ENCODE data around the gene POU2F2. TPM values are rescaled to one million over a fixed set of nuclear protein-coding genes. Genes with fewer than 3 reads are reported as not detected.

Gene POU2F2
- total RNA-seq, 1 experiment from 2014 or later: 0.89 TPM

DNA sequence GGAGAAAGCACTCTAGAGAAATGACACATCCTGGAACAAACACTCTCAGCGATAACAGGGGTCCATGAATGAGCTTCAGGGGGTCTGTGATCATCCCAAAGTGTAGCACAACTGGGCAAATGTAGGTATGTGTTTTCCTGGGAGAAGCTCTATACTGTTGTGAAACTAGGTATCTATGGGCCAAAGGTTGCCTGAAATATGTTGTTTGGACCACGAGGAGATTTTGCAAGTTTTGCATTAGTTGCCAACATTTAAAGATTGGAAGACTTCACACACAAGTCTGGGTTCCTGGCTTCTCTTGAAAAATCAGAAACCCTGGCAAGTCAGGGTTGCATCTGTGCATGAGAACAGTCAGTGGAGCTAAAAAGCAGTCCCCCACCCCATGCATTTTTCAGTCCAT is 26.7 kb upstream of the POU2F2 start:
- BruUV-seq (replicated peaks): no TSS peak
- Histone ChIP-seq H2AFZ (ENCODE audit: low read depth, low read length, poor library complexity, severe bottlenecking) (no peak overlapping the region), H3K9ac (ENCODE audit: low read length) (no peak overlapping the region), H3K36me3 (ENCODE audit: control insufficient read depth in 1 of 2, insufficient read depth in 2 of 2, low read length in 2 of 2) (no peaks in the 10 kb centered on the region), H3K27ac (ENCODE audit: low read depth, low read length) (no peak overlapping the region), H4K20me1 (ENCODE audit: insufficient read depth) (no peaks in the 10 kb centered on the region), H3K9me3 (ENCODE audit: control insufficient read depth in 1 of 2, insufficient read depth in 1 of 2, low read depth in 1 of 2, low read length in 2 of 2) (no peaks in the 10 kb centered on the region), H3K4me3 (replicated peaks in 1 of 2; ENCODE audit: low read depth in 1 of 2, low read length in 2 of 2) (no peak overlapping the region), H3K4me1 (ENCODE audit: control insufficient read depth in 1 of 2, insufficient read depth in 2 of 2, low read length in 2 of 2) (no peaks in the 10 kb centered on the region), H3K79me2 (ENCODE audit: insufficient read depth, low read length) (no peaks in the 10 kb centered on the region), H3K9me2 (ENCODE audit: insufficient read depth) (no peaks in the 10 kb centered on the region), H3K27me3 (ENCODE audit: insufficient read depth, low read length) (peaks cover 40% of the 10 kb centered on the region), H3K4me2 (ENCODE audit: low read length) (no peak overlapping the region)
- DNase-seq (ENCODE audit: low read depth, low spot score) (no peak), ATAC-seq (no peak)
- ChIA-PET CTCF (no interaction called here), RAD21 (ENCODE audit: low non-redundant PET in 1 of 2, low total read pairs in 2 of 2, uncharacterized antibody in 2 of 2, unreplicated experiment in 2 of 2) (no interaction called here), POLR2A (no interaction called here)
- intact Hi-C loops (cut with micrococcal nuclease): no loop called here
- TF ChIP-seq FOSL1 (IDR thresholded peaks at IDR 0.05; ENCODE audit: low read depth): no peak
- TF ChIP-seq, protein P1, sequence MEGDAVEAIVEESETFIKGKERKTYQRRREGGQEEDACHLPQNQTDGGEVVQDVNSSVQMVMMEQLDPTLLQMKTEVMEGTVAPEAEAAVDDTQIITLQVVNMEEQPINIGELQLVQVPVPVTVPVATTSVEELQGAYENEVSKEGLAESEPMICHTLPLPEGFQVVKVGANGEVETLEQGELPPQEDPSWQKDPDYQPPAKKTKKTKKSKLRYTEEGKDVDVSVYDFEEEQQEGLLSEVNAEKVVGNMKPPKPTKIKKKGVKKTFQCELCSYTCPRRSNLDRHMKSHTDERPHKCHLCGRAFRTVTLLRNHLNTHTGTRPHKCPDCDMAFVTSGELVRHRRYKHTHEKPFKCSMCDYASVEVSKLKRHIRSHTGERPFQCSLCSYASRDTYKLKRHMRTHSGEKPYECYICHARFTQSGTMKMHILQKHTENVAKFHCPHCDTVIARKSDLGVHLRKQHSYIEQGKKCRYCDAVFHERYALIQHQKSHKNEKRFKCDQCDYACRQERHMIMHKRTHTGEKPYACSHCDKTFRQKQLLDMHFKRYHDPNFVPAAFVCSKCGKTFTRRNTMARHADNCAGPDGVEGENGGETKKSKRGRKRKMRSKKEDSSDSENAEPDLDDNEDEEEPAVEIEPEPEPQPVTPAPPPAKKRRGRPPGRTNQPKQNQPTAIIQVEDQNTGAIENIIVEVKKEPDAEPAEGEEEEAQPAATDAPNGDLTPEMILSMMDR (IDR thresholded peaks at IDR 0.05 in 2 of 3, conservative IDR thresholded peaks at IDR 0.05 in 1 of 3; ENCODE audit: borderline replicate concordance in 1 of 3, insufficient read depth in 1 of 3, low read depth in 2 of 3, low read length in 2 of 3): no peak
- no peak for TF ChIP-seq ZFX (IDR thresholded peaks at IDR 0.05)
- TF ChIP-seq, protein P2, sequence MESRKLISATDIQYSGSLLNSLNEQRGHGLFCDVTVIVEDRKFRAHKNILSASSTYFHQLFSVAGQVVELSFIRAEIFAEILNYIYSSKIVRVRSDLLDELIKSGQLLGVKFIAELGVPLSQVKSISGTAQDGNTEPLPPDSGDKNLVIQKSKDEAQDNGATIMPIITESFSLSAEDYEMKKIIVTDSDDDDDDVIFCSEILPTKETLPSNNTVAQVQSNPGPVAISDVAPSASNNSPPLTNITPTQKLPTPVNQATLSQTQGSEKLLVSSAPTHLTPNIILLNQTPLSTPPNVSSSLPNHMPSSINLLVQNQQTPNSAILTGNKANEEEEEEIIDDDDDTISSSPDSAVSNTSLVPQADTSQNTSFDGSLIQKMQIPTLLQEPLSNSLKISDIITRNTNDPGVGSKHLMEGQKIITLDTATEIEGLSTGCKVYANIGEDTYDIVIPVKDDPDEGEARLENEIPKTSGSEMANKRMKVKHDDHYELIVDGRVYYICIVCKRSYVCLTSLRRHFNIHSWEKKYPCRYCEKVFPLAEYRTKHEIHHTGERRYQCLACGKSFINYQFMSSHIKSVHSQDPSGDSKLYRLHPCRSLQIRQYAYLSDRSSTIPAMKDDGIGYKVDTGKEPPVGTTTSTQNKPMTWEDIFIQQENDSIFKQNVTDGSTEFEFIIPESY (IDR thresholded peaks at IDR 0.05; ENCODE audit: extremely low read depth, insufficient replicate concordance, low read length): no peak
- no peak for TF ChIP-seq SIN3A (IDR thresholded peaks at IDR 0.05; ENCODE audit: low read depth)
- no peak for TF ChIP-seq ELF1 (IDR thresholded peaks at IDR 0.05; ENCODE audit: borderline replicate concordance, low read depth)
